Hepatic stellate cell (primary cell): ENCODE data around the gene GRID2.

ENCODE experiments used
- DNase-seq: peaks from one replicate; pipeline ENCODE4 v3.0.0; 2011; ENCODE audit warnings: low spot score

The GRID2 gene

GRCh38 chr4:92529510-92529909 is 225.7 kb downstream of the GRID2 start:
- DNase-seq, result no peak

DNA sequence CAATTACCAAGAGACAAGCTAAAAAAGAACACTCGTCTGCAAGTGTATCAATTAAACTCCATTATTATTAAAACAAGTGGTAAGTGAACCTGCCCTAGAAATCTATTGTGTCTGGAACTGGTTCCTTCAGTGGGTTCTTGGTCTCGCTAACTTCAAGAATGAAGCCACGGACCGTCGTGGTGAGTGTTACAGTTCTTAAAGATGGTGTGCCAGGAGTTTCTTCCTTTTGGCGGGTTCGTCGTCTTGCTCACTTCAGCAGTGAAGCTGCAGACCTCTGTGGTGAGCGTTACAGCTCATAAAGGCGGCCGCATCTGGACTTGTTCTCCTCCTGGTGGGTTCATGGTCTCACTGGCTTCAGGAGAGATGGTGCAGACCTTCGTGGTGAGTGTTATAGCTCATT is 231.8 kb downstream of the GRID2 start:
- DNase-seq, result no peak

DNA sequence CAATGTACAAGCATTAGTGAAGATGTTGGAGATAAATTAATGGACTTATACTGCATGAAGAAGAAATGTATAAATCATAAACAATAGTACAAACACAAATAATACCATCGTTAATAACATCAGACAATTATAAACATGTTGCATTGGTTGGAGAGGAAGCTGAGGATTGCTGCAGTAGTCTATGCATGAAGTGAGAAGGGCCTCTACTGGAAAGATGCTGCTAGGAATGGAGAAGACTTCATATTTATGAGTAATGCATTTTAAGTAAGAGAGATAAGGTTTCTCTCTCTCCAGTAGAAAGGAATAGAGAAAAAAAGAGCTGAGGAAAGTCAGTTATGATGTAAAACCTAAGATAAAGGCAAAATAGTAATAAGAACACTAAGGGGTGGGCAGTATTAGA is 247.8 kb downstream of the GRID2 start:
- DNase-seq, result no peak

GRCh38 chr4:92566269-92566668 is 262.5 kb downstream of the GRID2 start:
- DNase-seq, result no peak

DNA sequence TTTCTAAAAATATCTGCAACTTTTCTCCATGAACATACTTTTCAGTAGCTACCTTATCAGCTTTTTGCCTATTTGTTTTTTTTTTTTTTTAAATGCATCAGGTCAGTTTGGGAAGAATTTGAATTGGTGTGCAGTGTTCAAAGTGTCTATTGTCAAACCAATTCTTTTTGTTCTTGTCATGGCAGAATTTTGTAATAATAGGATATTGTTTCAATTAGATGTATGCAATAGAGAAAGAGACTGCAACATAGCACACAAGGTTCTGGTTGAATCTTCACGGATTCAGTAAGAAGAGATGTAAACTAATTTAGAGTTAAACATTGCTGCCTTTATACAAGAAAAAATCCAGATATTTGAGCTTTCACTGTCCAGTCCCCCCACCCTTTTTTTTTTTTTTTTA is 277.1 kb downstream of the GRID2 start:
- DNase-seq, result no peak

DNA sequence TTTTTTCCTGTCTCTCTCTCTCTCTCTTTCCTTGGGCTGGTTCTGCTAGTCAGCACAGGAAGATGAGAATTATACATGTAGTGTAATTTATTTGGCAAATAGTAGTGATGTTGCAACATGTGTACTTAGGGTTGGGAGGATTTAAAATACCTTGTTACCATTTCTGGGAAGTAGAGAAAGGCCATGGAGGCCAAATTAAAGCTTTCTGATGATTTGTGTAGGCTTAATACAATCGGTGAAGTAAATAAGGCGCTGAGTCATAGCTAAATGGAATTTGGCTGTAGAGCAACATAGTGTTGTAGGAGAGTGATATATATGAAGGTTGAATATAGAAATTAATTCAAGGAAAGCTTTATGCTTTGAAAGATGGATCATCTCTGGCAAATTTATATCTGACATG is 295.3 kb downstream of the GRID2 start:
- DNase-seq, result no peak

GRCh38 chr4:92600638-92601037 is 296.9 kb downstream of the GRID2 start:
- no peak for DNase-seq

GRCh38 chr4:92606227-92606626 is 302.5 kb downstream of the GRID2 start:
- DNase-seq, result no peak

- no peak for DNase-seq
These were observed 311.3 kb downstream of the GRID2 start for GRCh38 chr4:92615049-92615448.

GRCh38 chr4:92618968-92619367 is 315.2 kb downstream of the GRID2 start:
- DNase-seq, result no peak

DNA sequence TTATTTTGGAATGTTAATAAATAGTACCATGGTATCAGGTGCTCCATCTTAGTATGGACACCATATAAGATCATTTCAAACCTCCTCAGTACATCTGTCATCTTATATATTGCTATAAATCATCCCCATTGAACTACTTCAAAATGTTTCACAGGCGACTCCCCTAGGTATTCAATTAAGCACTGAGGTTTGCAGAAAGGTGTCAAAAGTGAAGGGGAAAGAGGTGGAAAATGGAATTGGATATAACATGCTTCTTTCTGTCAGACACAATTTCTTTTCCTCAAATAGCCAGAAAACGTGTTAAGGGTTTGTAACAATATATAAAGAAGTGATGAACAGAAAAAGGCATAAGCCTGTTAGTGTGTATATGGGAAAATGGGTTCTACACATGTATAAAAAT is 325.5 kb downstream of the GRID2 start:
- DNase-seq, result no peak

DNA sequence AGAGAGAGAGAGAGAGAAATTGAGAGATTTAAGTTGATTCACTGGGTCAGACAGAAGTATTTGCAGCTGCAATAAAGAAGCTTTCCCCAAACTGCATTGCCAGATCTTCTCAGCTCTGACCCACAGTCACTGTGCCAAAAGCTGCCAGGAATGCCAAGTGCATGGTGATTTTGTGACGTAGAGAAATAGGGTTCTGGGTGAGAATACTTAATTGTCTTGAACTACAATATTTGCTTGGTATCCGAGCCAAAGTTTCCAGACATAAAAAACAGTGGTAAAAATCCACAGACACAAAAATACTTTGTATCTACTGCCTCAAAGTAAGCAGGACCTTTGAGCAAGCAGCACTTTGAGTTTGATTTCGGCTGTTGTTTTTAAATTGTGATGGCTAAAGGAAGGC is 331.1 kb downstream of the GRID2 start:
- DNase-seq, result no peak

GRCh38 chr4:92636038-92636806 is 332.5 kb downstream of the GRID2 start:
- DNase-seq, result no peak

GRCh38 chr4:92641409-92641808 is 337.6 kb downstream of the GRID2 start:
- DNase-seq, result no peak

DNA sequence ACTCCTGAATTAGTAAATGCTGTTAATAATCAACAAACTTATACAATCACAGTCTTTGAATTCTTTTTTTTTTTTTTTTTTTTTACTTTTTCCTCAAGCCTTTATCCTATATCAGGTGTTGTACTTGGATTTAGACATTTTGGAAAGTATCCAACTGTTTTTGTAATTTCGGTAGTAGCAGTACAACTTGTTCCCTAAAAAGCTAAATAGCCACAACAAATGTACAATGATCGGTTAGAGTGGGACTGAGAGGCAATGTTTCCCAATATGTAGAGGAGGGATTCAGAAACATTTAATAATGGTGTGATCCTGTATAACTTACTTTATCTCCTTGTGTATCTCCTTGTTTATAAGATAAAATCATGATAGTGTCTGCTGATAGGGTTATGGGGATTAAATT is 343.1 kb downstream of the GRID2 start:
- DNase-seq, result no peak

DNA sequence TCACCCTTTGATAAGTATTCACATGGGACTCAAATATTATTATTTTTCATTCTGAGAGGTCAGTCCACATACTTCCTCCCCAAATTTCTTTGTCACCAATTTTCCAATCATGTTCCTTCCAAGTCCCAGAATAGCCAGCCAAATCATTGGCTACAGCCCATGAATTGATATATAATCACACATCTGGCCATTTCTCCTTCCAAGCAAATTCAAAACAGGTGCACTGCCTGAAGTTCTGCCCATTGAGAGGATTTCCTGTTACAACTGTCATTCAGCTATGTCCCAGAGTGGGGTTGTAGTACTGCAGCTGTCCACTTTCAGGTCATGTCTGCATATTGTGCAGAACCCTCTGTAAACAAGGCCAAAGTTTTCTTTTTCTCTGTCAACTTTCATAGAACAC is 347.8 kb downstream of the GRID2 start:
- no peak for DNase-seq

GRCh38 chr4:92654084-92654483 is 350.3 kb downstream of the GRID2 start:
- DNase-seq, result no peak

- DNase-seq, result no peak
These were observed 353.9 kb downstream of the GRID2 start for GRCh38 chr4:92657695-92658094.

DNA sequence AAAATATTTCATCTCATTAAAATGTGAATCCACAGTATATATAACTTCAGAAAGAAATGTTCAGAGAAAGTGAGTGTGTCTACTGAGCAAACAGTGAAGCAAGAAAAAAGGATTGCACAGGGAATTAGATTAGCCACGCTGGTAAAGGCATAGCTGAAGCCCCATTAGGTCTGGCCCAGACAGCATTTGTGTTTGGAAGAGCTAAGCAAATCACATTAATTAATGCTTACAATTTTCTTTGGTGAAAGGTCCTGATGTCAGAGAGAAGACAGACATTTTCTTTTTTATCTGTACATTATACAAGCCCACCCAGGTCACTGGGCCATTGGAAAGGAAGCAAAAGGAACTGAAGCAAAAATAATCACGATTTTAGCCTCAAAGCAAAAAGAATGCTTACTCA is 354.6 kb downstream of the GRID2 start:
- DNase-seq, result no peak

GRCh38 chr4:92677805-92678204 is 374.0 kb downstream of the GRID2 start:
- no peak for DNase-seq

- DNase-seq, result no peak
These were observed 374.5 kb downstream of the GRID2 start for GRCh38 chr4:92678292-92678691.

DNA sequence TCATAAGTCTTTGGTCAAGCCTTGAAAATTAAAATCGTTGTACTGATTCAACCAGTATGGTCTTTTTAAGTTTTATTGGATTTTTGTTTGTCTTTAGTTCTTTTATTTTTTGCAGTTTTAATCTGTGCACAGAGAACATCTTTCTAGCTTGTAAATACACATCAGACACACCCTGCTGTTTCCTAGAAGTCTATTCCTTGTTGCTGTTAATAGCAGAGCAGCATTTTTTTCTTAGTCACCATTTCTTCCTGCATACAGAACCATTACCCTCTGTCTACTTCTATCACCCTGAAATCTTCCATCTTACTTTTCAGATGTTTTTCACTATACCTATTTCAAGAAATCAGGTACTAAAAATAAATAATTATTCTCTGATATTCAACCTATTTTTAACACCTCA is 375.4 kb downstream of the GRID2 start:
- DNase-seq, result no peak

GRCh38 chr4:92714640-92715039 is 410.9 kb downstream of the GRID2 start:
- DNase-seq, result no peak

- DNase-seq, result no peak
These were observed 429.5 kb downstream of the GRID2 start for GRCh38 chr4:92733231-92733630.
